GM20000 (cell line): ENCODE measurements around the gene LIN9.

Experiments
- DNase-seq: peaks from one replicate; pipeline ENCODE4 v3.0.0; 2012; ENCODE audit warnings: low spot score
- TF ChIP-seq, protein P1 (sequence below): IDR thresholded peaks from 2 replicates; pipeline ENCODE4 v1.5.1; 2012; ENCODE audit warnings: mild to moderate bottlenecking, control low read depth; ENCODE audit errors: extremely low read depth, missing control alignments

LIN9 gene

DNA sequence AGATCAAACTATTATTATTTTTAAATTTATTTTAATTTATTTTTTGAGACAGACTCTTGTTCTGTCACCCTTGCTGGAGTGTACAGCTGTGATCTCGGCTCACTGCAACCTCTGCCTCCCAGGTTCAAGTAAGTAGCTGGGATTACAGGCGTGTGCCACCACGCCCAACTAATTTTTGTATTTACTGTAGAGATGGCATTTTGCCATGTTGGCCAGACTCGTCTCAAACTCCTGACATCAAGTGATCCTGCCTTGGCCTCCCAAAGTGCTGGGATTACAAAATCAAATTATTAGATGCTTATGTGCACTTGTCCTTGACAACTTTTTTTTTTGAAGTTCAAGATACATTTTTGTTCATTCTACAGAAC, 15.4 kb downstream of the LIN9 start:
- no peak for DNase-seq
- TF ChIP-seq, protein P1, sequence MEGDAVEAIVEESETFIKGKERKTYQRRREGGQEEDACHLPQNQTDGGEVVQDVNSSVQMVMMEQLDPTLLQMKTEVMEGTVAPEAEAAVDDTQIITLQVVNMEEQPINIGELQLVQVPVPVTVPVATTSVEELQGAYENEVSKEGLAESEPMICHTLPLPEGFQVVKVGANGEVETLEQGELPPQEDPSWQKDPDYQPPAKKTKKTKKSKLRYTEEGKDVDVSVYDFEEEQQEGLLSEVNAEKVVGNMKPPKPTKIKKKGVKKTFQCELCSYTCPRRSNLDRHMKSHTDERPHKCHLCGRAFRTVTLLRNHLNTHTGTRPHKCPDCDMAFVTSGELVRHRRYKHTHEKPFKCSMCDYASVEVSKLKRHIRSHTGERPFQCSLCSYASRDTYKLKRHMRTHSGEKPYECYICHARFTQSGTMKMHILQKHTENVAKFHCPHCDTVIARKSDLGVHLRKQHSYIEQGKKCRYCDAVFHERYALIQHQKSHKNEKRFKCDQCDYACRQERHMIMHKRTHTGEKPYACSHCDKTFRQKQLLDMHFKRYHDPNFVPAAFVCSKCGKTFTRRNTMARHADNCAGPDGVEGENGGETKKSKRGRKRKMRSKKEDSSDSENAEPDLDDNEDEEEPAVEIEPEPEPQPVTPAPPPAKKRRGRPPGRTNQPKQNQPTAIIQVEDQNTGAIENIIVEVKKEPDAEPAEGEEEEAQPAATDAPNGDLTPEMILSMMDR, result no peak

DNA sequence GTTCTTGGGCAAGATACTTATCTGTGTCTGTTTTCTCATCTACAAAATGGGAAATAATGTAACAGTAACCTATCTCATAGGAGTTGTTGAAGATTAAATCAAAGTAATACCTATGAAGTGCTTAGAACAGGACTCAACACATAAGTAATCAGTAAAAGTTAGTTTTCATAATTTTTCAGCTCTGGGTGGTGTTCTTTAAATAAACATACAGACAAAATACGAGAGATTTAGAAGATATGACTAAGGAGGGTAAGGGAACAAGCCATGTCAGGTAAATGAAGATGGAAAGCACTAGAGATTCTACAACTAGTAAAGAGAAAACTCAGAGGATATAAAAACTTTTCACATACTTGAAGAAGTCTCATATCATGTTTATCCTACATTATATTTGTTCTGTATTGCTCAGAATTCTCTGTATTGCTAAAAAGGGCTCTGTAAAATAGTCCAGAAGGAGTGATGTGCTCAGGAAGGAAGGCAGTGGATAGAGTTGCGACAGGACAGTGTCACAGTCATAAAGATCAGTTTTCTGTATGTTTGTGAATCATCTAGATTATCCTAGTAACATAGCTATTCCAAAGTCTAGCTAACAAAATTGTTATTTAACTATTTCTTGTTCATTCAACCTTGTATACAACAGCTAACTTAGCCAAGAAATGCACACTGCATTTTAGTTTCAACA, 16.0 kb downstream of the LIN9 start:
- DNase-seq, result no peak
- TF ChIP-seq, protein P1, result no peak

DNA sequence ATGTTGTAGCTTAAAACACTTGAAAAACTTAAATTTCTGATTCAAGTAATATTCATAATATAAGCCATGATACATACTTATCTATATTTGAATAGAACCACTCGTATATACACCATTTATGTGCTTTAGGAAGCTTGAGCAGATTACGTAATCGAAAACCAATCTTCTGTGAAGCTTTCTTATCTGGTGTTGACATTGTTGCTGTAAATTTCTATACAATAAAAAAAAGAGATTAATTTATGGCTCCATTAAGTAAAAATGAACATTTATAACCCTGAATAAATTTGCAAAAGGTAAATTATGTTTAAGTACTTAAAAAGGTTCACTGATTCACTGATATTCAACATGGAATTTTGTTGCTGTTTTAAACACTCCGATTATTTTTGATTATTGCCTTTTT, 21.4 kb downstream of the LIN9 start:
- DNase-seq, result no peak
- TF ChIP-seq, protein P1, result no peak

DNA sequence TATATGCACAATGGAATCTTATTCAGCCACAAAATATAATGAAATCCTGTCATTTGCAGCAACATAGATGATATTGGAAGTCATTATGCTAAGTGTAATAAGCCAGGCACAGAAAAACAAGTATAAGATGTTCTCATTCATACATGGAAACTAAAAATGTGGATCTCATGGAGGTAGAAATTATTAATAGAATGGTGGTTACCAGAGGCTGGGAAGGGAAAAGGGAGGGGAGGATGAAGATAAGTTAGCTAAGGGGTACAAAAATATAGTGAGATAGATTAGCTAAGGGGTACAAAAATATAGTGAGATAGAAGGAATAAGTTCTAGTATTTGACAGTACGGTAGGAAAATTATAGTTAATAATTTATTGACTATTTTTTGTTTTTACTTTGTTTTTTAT, 27.9 kb downstream of the LIN9 start:
- no peak for DNase-seq

DNA sequence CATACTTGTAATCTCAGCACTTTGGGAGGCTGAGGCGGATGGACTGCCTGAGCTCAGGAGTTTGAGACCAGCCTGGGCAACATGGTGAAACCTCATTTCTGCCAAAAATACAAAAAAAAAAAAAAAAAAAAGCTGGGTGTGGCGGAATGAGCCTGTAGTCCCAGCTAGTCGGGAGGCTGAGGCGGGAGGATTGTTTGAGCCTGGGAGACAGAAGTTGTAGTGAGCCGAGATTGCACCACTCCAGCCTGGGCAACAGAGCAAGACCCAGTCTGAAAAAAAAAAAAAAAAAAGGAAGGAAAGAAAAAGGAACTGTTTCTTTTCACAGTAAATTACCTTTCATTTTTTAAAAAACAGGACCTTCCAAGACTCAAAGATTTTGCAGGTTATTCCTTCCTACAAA, 29.5 kb downstream of the LIN9 start:
- TF ChIP-seq, protein P1, result no peak
- no peak for DNase-seq

More for the DNA sequence above, 27.9 kb downstream of the LIN9 start:
- TF ChIP-seq, protein P1, result no peak

DNA sequence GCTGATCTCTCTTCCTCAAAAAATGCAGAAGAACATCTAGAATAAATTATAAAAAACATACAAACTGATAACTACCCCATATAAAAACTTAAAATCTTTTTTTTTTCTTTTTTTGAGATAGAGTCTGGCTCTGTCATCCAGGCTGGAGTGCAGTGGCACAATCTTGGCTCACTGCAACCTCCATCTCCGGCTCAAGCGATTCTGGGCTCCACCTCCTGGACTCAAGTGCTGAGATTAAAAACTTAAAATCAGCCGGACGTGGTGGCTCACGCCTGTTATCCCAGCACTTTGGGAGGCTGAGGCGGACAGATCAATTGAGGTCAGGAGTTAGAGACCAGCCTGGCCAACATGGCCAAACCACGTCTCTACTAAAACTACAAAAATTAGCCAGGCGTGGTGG, 31.1 kb downstream of the LIN9 start:
- no peak for DNase-seq
- TF ChIP-seq, protein P1, result no peak

DNA sequence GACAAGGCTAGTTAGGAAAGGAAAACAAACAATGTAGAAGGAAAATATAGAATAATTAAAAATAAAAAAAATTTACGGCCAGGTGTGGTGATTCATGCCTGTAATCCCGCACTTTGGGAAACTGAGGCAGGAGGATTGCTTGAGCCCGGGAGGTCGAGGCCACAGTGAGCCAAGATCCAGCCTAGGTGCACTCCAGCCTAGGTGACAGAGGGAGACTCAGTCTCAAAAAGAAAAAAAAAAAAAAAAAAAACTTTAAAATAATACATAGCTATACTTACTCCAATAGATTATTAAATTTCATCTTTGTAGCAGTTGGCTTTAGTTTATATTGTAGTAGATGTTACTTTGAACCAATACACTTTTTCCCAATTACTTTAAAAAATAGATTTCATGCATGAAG, 32.0 kb downstream of the LIN9 start:
- TF ChIP-seq, protein P1, result no peak
- DNase-seq, result no peak
